ENCODE data around the gene TEKT5.

The TEKT5 gene

GRCh38 chr16:10613785-10614485, 80.8 kb downstream of the TEKT5 start:
- TF ChIP-seq CTCF (IDR thresholded peaks at IDR 0.05; ENCODE audit: insufficient read depth, low read length, missing control alignments), result no peak
- H3K4me3 ChIP-seq (ENCODE audit: low read depth, low read length), result no peak overlapping the region
- DNase-seq (ENCODE audit: low read depth, low spot score), result no peak
- CTCF ChIA-PET, result no interaction called here
- POLR2A ChIA-PET, result no interaction called here

- no peak for TF ChIP-seq CTCF (IDR thresholded peaks at IDR 0.05; ENCODE audit: insufficient read depth, low read length, missing control alignments)
- ChIA-PET CTCF (no interaction called here), POLR2A (no interaction called here)
- no peak for DNase-seq (ENCODE audit: low read depth, low spot score)
- no peak overlapping the region for H3K4me3 ChIP-seq (ENCODE audit: low read depth, low read length)
Measured at GRCh38 chr16:10612649-10613179, 82.0 kb downstream of the TEKT5 start.

DNA sequence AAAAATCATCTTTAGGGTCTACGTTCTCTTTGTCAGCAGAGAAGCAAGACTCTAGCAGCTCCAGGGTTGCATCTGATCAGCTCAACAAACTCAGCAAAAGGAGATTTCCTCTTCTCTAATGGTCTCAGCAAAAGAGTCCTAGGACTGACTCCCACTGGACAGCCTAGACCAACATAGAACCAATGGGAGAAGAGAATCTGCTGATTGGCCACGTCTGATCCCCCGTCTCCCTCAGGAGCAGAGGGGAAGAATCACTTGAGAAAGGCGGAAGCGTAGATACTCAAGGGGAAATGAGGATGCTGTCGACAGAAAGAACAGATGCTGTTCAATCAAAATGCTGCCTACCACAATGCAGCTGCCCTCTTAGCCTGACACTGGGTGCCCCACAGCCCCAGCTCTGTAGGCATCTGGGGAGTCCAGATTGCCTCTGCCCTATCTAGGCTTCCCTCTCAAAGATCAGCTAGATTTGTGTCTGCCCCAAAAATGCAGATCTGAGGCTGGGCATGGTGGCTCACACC, 82.8 kb downstream of the TEKT5 start:
- CTCF ChIA-PET, result no interaction called here
- TF ChIP-seq CTCF (IDR thresholded peaks at IDR 0.05; ENCODE audit: insufficient read depth, low read length, missing control alignments), result no peak
- POLR2A ChIA-PET, result no interaction called here
- no peak for DNase-seq (ENCODE audit: low read depth, low spot score)
- no peak overlapping the region for H3K4me3 ChIP-seq (ENCODE audit: low read depth, low read length)

DNA sequence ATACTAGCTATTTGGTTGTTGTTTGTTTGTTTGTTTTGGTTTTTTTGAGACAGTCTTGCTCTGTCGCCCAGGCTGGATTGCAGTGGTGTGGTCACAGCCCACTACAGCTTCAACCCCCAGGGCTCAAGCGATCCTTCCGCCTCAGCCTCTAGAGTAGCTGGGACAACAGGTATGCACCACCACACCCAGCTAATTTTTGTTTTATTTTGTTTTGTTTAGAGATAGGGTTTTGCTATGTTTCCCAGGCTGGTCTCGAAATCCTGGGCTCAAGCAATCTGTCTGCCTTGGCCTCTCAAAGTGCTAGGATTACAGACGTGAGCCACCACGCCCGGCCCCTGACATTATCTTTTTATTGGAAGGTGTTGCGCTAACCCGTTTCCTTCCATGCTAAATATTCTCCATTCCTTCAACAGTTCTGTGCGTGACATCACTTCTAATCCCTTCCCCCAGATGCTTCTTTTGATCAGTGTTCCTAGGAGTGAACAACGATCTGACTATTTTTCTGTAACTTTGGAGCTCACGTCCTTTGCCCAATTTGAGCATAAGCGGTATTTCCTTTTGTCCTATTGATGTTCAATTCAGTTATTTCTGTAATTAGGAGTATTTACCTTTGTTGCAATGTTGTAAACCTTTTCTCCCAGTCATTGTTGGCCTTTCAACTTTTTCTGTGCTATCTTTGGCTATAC, 84.1 kb downstream of the TEKT5 start:
- POLR2A ChIA-PET, result no interaction called here
- CTCF ChIA-PET, result interaction anchor here (0.8 to 2.0 kb wide), 3 partner anchors 11 to 126 kb away, joined by 4 to 10 read pairs (median 4); partner anchors contain the start of gene EMP2
- H3K4me3 ChIP-seq (ENCODE audit: low read depth, low read length), result no peak overlapping the region
- DNase-seq (ENCODE audit: low read depth, low spot score), result no peak
- no peak for TF ChIP-seq CTCF (IDR thresholded peaks at IDR 0.05; ENCODE audit: insufficient read depth, low read length, missing control alignments)

GRCh38 chr16:10609402-10609774, 85.3 kb downstream of the TEKT5 start:
- ChIA-PET CTCF (interaction anchor here (0.8 to 2.0 kb wide), 4 partner anchors 10 to 309 kb away, joined by 3 to 10 read pairs (median 4); partner anchors contain the start of gene EMP2), POLR2A (interaction anchor here (1.3 kb wide), 1 partner anchor 9 kb away, joined by 4 read pairs; no protein-coding TSS in a partner anchor)

More at GRCh38 chr16:10609402-10609774, 85.3 kb downstream of the TEKT5 start:
- H3K4me3 ChIP-seq (ENCODE audit: low read depth, low read length), result no peak overlapping the region
- peak; percentile 47 for DNase-seq (ENCODE audit: low read depth, low spot score)
- peak; percentile 2 for TF ChIP-seq CTCF (IDR thresholded peaks at IDR 0.05; ENCODE audit: insufficient read depth, low read length, missing control alignments)
